Endothelial cell of umbilical vein (primary cell): ENCODE data around the gene EIF2AK2. TPM values are rescaled to one million over a fixed set of nuclear protein-coding genes. Genes with fewer than 3 reads are reported as not detected.

ENCODE experiments used
- BruUV-seq: library from RNA; stranded (reverse); fragments of 400-500 nt; replicated peaks from 2 replicates; lab custom pipeline; 2021; lab: Mats Ljungman, UMichigan
- CTCF ChIA-PET: fragments of 300-600, 350-600 bp; sonication (Branson Sonifier 250); formaldehyde crosslinking; loops from one replicate; lab custom pipeline; 2021; ENCODE audit warnings: antibody characterized with exemption, inconsistent platforms; lab: Charles Lee
- POLR2A ChIA-PET: fragments of 300-600, 350-600 bp; sonication (Branson Sonifier 250); formaldehyde crosslinking; loops from one replicate; lab custom pipeline; 2021; ENCODE audit warnings: antibody characterized with exemption, inconsistent platforms; lab: Charles Lee
- DNase-seq: peaks from one replicate; pipeline ENCODE4 v3.0.0-alpha.2; 2011; ENCODE audit warnings: low read depth, low spot score
- FAIRE-seq: peaks from 2 replicates; lab custom pipeline; 2011; peaks lifted over from hg19 to GRCh38; lab: Jason Lieb, UNC
- H2AFZ ChIP-seq: 2 replicates; pipeline ENCODE4 v1.6.0; 2012; ENCODE audit warnings: low read depth, low read length, control low read depth, inconsistent platforms
- H3K27ac ChIP-seq: 2 replicates; pipeline ENCODE4 v1.5.1; 2011; ENCODE audit warnings: low read depth, mild to moderate bottlenecking, control low read depth, low read length, moderate library complexity; ENCODE audit not compliant: insufficient read depth
- H3K27me3 ChIP-seq, 2 experiments: 2 replicates each; pipeline versions ENCODE4 v1.6.0 to v1.6.1; 2011; ENCODE audit warnings: low read length in 2 of 2, mixed read lengths in 1 of 2; ENCODE audit not compliant: control insufficient read depth in 2 of 2, insufficient read depth in 2 of 2
- H3K36me3 ChIP-seq, 2 experiments: 2 replicates in 1 of 2; 3 replicates in 1 of 2; pipeline ENCODE4 v1.5.1; 2011; ENCODE audit warnings: low read length in 2 of 2, mild to moderate bottlenecking in 1 of 2, moderate library complexity in 1 of 2; ENCODE audit not compliant: control insufficient read depth in 2 of 2, insufficient read depth in 2 of 2; ENCODE audit errors: extremely low read depth in 1 of 2
- H3K4me1 ChIP-seq: 3 replicates; pipeline ENCODE4 v1.5.1; 2011; ENCODE audit warnings: mild to moderate bottlenecking, low read length; ENCODE audit not compliant: control insufficient read depth, insufficient read depth; ENCODE audit errors: extremely low read depth
- H3K4me2 ChIP-seq: 2 replicates; pipeline ENCODE4 v1.6.1; 2011; ENCODE audit warnings: low read length, control low read depth, mixed read lengths; ENCODE audit not compliant: insufficient read depth
- H3K4me3 ChIP-seq, 3 experiments: fragments of 200-600 bp in 1 of 3; sonication (generic), shearing (Covaris generic) in 1 of 3; replicated peaks in 1 of 3; 2 replicates each; pipeline ENCODE4 v1.5.1; 2011 to 2016; ENCODE audit warnings: control low read depth in 3 of 3, low read length in 3 of 3, mild to moderate bottlenecking in 2 of 3, inconsistent platforms in 1 of 3, low read depth in 1 of 3, moderate library complexity in 1 of 3; ENCODE audit not compliant: insufficient read depth in 1 of 3
- H3K79me2 ChIP-seq: 2 replicates; pipeline ENCODE4 v1.6.0; 2012; ENCODE audit warnings: low read length, inconsistent platforms; ENCODE audit not compliant: control insufficient read depth, insufficient read depth
- H3K9ac ChIP-seq: replicated peaks from 2 replicates; pipeline ENCODE3; 2011; ENCODE audit warnings: low read length, control low read depth; ENCODE audit not compliant: insufficient read depth; ENCODE audit errors: extremely low read depth
- H3K9me1 ChIP-seq: replicated peaks from 3 replicates; pipeline ENCODE4 v1.6.0; 2011; ENCODE audit warnings: mild to moderate bottlenecking, low read length; ENCODE audit not compliant: control insufficient read depth, insufficient read depth; ENCODE audit errors: extremely low read depth
- H3K9me3 ChIP-seq: replicated peaks from 2 replicates; pipeline ENCODE4 v1.5.1; 2012; ENCODE audit warnings: low read length, inconsistent platforms; ENCODE audit not compliant: control insufficient read depth, insufficient read depth
- H4K20me1 ChIP-seq: replicated peaks from 2 replicates; pipeline ENCODE3; 2011; ENCODE audit warnings: mild to moderate bottlenecking, low read length; ENCODE audit not compliant: control insufficient read depth, insufficient read depth; ENCODE audit errors: extremely low read depth
- EZH2 ChIP-seq: IDR thresholded peaks from 2 replicates; pipeline ENCODE4 v1.6.1; 2012; ENCODE audit warnings: borderline replicate concordance, low read depth, mild to moderate bottlenecking, moderate library complexity, low read length, inconsistent platforms; ENCODE audit not compliant: severe bottlenecking
- FOS ChIP-seq: IDR thresholded peaks from 2 replicates; pipeline ENCODE4 v1.6.1; 2011; ENCODE audit warnings: mild to moderate bottlenecking, low read length, moderate library complexity, borderline replicate concordance; ENCODE audit not compliant: insufficient read depth
- JUN ChIP-seq: IDR thresholded peaks from 2 replicates; pipeline ENCODE4 v1.6.1; 2011; ENCODE audit warnings: borderline replicate concordance, low read depth; ENCODE audit not compliant: insufficient read length, insufficient read depth
- MAX ChIP-seq: IDR thresholded peaks from 2 replicates; pipeline ENCODE4 v1.6.1; 2011; ENCODE audit not compliant: insufficient read depth, insufficient read length
- MYC ChIP-seq: IDR thresholded peaks from one replicate; pipeline ENCODE4 v1.6.1; 2011; ENCODE audit warnings: mild to moderate bottlenecking, low read depth, low read length
- POLR2A ChIP-seq: IDR thresholded peaks from 2 replicates; pipeline ENCODE4 v1.6.1; 2012; ENCODE audit warnings: low read depth, mild to moderate bottlenecking, control low read depth, low read length
- POLR2AphosphoS5 ChIP-seq: IDR thresholded peaks from 2 replicates; pipeline ENCODE4 v1.6.1; 2012; ENCODE audit warnings: low read depth, mild to moderate bottlenecking, control low read depth, low read length, moderate library complexity; ENCODE audit not compliant: insufficient read depth
- dilution Hi-C: fragments of 300-500 bp; cut with MboI; formaldehyde crosslinking; loops from one replicate; pipeline ENCODE4 v1.15.0; 2019; ENCODE audit warnings: low sequenced_read_pairs; ENCODE audit not compliant: extremely low pct_ligation_motif_present
- intact Hi-C: fragments of 100-400 bp; cut with micrococcal nuclease; formaldehyde crosslinking; loops from one replicate; pipeline ENCODE4 v1.10.0; 2022
- polyA plus RNA-seq, 4 experiments: library from polyadenylated mRNA; depleted of rRNA in 3 of 4; stranded (reverse) in 3 of 4; unstranded in 1 of 4; fragments of >200 nt; gene quantifications; 2 replicates each; pipeline versions ENCODE4 v1.2.1 to v1.2.3, GENCODE V29; 2011 to 2012; ENCODE audit warnings: missing spikeins in 1 of 4
- total RNA-seq: library from RNA; stranded (reverse); gene quantifications from 2 replicates; pipeline ENCODE4 v1.2.3, GENCODE V29; 2021
- TF ChIP-seq, protein P1 (sequence below), 2 donors: IDR thresholded peaks; 1 replicate in 1 of 2; 2 replicates in 1 of 2; pipeline ENCODE4 v1.5.1; 2011; ENCODE audit warnings: low read length in 2 of 2, mild to moderate bottlenecking in 2 of 2, moderate library complexity in 2 of 2, control low read depth in 1 of 2, inconsistent platforms in 1 of 2, low read depth in 1 of 2; ENCODE audit not compliant: insufficient read depth in 1 of 2; ENCODE audit errors: extremely low read depth in 1 of 2

EIF2AK2 gene
- total and polyA plus RNA-seq, 2 donors (not counting 3 experiments of a cell fraction or from before 2014, with no cell fraction given): 8.0 to 41.1 TPM

GRCh38 chr2:37168217-37168981 is 11.6 kb upstream of the EIF2AK2 start:
- no peaks in the 10 kb centered on the region for H3K27me3 ChIP-seq
- FAIRE-seq (peak; percentile 78), DNase-seq (peak; percentile 56)
- H3K79me2 ChIP-seq: no peaks in the 10 kb centered on the region
- H3K4me2 ChIP-seq: no peak overlapping the region
- intact Hi-C loops (loop anchor here (1.0 to 2.0 kb wide), 4 partner anchors 63 to 723 kb away; partner anchors contain the start of genes CEBPZ and NDUFAF7), dilution Hi-C loops (no loop called here)
- peak overlapping the region; percentile 46 for H2AFZ ChIP-seq
- ChIA-PET CTCF (interaction anchor here (0.7 to 2.9 kb wide), 13 partner anchors 11 to 1106 kb away, joined by 3 to 14 read pairs (median 4); partner anchors contain the start of genes CEBPZOS and EIF2AK2), POLR2A (no interaction called here)
- no peak overlapping the region for H3K27ac ChIP-seq
- H4K20me1 ChIP-seq: no peaks in the 10 kb centered on the region
- no peaks in the 10 kb centered on the region for H3K9me3 ChIP-seq
- no peaks in the 10 kb centered on the region for H3K36me3 ChIP-seq
- no TSS peak for BruUV-seq
- no peaks in the 10 kb centered on the region for H3K9me1 ChIP-seq
- no peak for TF ChIP-seq MYC
- no peak for TF ChIP-seq POLR2A
- TF ChIP-seq EZH2: no peak
- no peak for TF ChIP-seq FOS
- TF ChIP-seq POLR2AphosphoS5: no peak
- TF ChIP-seq, protein P1, sequence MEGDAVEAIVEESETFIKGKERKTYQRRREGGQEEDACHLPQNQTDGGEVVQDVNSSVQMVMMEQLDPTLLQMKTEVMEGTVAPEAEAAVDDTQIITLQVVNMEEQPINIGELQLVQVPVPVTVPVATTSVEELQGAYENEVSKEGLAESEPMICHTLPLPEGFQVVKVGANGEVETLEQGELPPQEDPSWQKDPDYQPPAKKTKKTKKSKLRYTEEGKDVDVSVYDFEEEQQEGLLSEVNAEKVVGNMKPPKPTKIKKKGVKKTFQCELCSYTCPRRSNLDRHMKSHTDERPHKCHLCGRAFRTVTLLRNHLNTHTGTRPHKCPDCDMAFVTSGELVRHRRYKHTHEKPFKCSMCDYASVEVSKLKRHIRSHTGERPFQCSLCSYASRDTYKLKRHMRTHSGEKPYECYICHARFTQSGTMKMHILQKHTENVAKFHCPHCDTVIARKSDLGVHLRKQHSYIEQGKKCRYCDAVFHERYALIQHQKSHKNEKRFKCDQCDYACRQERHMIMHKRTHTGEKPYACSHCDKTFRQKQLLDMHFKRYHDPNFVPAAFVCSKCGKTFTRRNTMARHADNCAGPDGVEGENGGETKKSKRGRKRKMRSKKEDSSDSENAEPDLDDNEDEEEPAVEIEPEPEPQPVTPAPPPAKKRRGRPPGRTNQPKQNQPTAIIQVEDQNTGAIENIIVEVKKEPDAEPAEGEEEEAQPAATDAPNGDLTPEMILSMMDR (IDR thresholded peaks at IDR 0.05; ENCODE audit: extremely low read depth in 1 of 2, insufficient read depth in 1 of 2, low read depth in 1 of 2, low read length in 2 of 2): peak; percentile 57 to 64
- TF ChIP-seq JUN: no peak
- no peak for TF ChIP-seq MAX
- no peaks in the 10 kb centered on the region for H3K4me1 ChIP-seq
- H3K4me3 ChIP-seq: no peak overlapping the region
- no peak overlapping the region for H3K9ac ChIP-seq
